ENCODE data around the gene ZNF573.

The ZNF573 gene

DNA sequence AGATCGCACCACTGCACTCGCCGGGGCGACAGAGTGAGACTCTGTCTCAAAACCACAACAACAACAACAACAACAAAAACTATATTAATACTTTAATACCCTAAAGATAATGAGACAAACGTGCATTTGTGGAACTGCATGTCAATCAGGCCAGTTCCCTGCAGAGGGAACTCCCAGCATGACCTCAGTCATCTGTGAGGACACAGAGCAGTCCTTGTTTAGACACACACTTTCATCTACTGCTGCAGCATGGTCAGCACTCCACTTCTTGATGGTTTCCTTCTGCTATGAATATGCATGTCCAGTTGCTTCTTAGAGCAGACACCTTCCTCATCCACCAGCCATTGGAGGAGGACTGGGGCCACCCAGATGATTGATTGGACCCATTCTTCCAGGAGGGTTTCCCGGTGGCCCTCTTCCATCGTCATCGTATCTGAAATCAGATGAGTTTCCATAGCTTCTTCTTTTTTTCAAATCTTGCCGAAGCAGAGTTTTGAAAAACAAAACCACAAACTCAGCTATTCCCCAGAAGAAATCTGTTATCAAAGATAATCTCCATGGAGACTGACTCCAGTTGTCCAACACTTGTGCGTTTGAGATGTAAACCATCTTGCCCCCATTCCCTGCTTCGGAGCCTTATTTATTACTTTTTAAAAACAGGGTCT is 86.3 kb downstream of the ZNF573 start:
- DNase-seq: no peak

DNA sequence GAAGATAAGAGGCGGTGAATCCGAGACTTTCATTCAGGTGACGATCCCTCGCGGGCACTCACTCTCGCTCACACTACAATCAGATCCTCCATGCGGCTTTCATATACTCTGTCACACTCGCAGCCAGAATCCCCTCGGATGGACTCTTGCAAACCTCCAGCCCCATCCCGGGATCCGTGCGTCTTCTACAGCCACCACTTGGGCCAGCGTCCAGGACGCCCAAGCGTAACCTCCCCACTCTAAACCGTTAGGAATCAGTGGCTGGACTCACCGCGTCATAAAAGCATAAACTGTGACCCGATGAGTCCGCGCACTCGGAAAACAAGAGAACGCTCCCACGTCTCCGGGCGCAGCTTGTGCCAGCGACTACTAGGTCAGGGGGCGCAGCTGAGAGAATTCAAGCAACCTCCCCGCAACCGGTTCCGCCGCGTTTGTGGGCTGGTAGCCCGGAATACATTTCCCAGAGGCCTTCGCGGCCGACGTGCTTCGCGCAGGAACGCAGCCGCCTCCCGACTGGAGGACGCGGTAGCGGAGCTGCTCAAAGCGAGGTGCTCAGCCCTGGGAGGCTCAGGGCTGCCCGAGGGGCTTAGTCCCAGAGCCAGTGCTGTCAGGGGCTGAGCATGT is 87.4 kb downstream of the ZNF573 start:
- peak; percentile 89 for DNase-seq
